ENCODE data around the gene LSS.
"Not testable (repeated sequence)": the region's sequence is repeated elsewhere in the genome, so short reads cannot be mapped to it uniquely, and the experiment has no call there.

Gene LSS

GRCh38 chr21:46187261-46187660, 41.3 kb downstream of the LSS start:
- DNase-seq (ENCODE audit: low read depth in 2 of 2) = no peak

GRCh38 chr21:46185716-46186115, 42.9 kb downstream of the LSS start:
- DNase-seq (ENCODE audit: low read depth in 2 of 2) = no peak

GRCh38 chr21:46184625-46185555, 43.7 kb downstream of the LSS start:
- DNase-seq (ENCODE audit: low read depth in 2 of 2) = peak; percentile 40 to 63

GRCh38 chr21:46183910-46184624, 44.5 kb downstream of the LSS start, which contains the start of gene SPATC1L:
SPATC1L (minus strand) TSS chr21:46184459; CDS start chr21:46182816, 1,643 bp downstream.
- peak; percentile 23 to 27 for DNase-seq (ENCODE audit: low read depth in 2 of 2)

GRCh38 chr21:46183337-46183909, 45.2 kb downstream of the LSS start:
- not testable (repeated sequence) for DNase-seq (ENCODE audit: low read depth in 2 of 2)

GRCh38 chr21:46182548-46183336, 45.8 kb downstream of the LSS start:
- no peak for DNase-seq (ENCODE audit: low read depth in 2 of 2)

GRCh38 chr21:46181953-46182547, 46.5 kb downstream of the LSS start:
- no peak for DNase-seq (ENCODE audit: low read depth in 2 of 2)

GRCh38 chr21:46181436-46181835, 47.1 kb downstream of the LSS start:
- DNase-seq (ENCODE audit: low read depth in 2 of 2) = no peak

- DNase-seq (ENCODE audit: low read depth in 2 of 2) = no peak
Measured at GRCh38 chr21:46180778-46181391, 47.7 kb downstream of the LSS start.

- no peak for DNase-seq (ENCODE audit: low read depth in 2 of 2)
Measured at GRCh38 chr21:46180079-46180722, 48.4 kb downstream of the LSS start.

GRCh38 chr21:46179708-46180078, 48.9 kb downstream of the LSS start:
- DNase-seq (ENCODE audit: low read depth in 2 of 2) = no peak

- no peak for DNase-seq (ENCODE audit: low read depth in 2 of 2)
Measured at GRCh38 chr21:46178961-46179360, 49.6 kb downstream of the LSS start.

- DNase-seq (ENCODE audit: low read depth in 2 of 2) = not testable (repeated sequence)
Measured at GRCh38 chr21:46176443-46177129, 52.0 kb downstream of the LSS start.

GRCh38 chr21:46173573-46173972, 55.0 kb downstream of the LSS start:
- DNase-seq (ENCODE audit: low read depth in 2 of 2) = no peak

GRCh38 chr21:46172863-46173528, 55.6 kb downstream of the LSS start:
- DNase-seq (ENCODE audit: low read depth in 2 of 2) = no peak

- DNase-seq (ENCODE audit: low read depth in 2 of 2) = no peak
Measured at GRCh38 chr21:46171996-46172862, 56.3 kb downstream of the LSS start.

GRCh38 chr21:46171585-46171984, 57.0 kb downstream of the LSS start:
- no peak for DNase-seq (ENCODE audit: low read depth in 2 of 2)

All from stimulated activated CD4-positive, alpha-beta T cell treated with anti-CD3 and anti-CD28 coated beads, Interleukin-15, amount 100 ng/mL, for 48 hours (primary cell).